ENCODE results near the gene CORO2B. TPM values are rescaled to one million over a fixed set of nuclear protein-coding genes. Genes with fewer than 3 reads are reported as not detected.

Gene CORO2B
- total and polyA plus RNA-seq, 2 of the 13 experiments (the other 11 are each of a cell fraction or from before 2014, with no cell fraction given): 0.35 to 0.63 TPM

- Histone ChIP-seq H3K79me2 (ENCODE audit: insufficient read depth, low read length) (no peaks in the 10 kb centered on the region), H3K4me3 (replicated peaks in 1 of 3; ENCODE audit: insufficient read depth in 1 of 3, low read depth in 2 of 3, low read length in 3 of 3) (no peak overlapping the region), H3K27me3 (ENCODE audit: control insufficient read depth in 1 of 2, insufficient read depth in 2 of 2, low read length in 2 of 2) (no peaks in the 10 kb centered on the region), H3K4me2 (ENCODE audit: low read depth, low read length) (no peak overlapping the region), H3K9ac (ENCODE audit: insufficient read depth, low read depth, low read length) (no peak overlapping the region), H3K9me3 (ENCODE audit: low read length) (no peaks in the 10 kb centered on the region), H3K36me3 (replicated peaks in 1 of 2; ENCODE audit: control insufficient read depth in 1 of 2, insufficient read depth in 2 of 2, low read length in 2 of 2) (no peaks in the 10 kb centered on the region), H2AFZ (ENCODE audit: low read length) (no peak overlapping the region), H4K20me1 (ENCODE audit: insufficient read depth, low read length) (no peaks in the 10 kb centered on the region), H3K27ac (ENCODE audit: extremely low read length, insufficient read depth, low read length) (no peak overlapping the region), H3K4me1 (ENCODE audit: insufficient read depth, low read length) (no peaks in the 10 kb centered on the region)
- WGBS (ENCODE audit: low lambda C conversion rate): 50% methylated on average over 5 of the region's 5 CpGs
- ChIA-PET CTCF (ENCODE audit: low intra/inter-chr PET ratio, low total read pairs) (no interaction called here), POLR2A (no interaction called here)
- TF ChIP-seq U2AF2 (IDR thresholded peaks at IDR 0.05; ENCODE audit: low read depth, low read length) (no peak), ZNF329 (CRISPR knock-in tag; IDR thresholded peaks at IDR 0.05; ENCODE audit: low read depth) (no peak), ZNF451 (CRISPR knock-in tag; IDR thresholded peaks at IDR 0.05) (no peak), KLF9 (CRISPR knock-in tag; IDR thresholded peaks at IDR 0.05; ENCODE audit: low read depth) (no peak), RAD21 (CRISPR knock-in tag; IDR thresholded peaks at IDR 0.05) (no peak), ZBTB7A (CRISPR knock-in tag; IDR thresholded peaks at IDR 0.05) (no peak), YEATS2 (CRISPR knock-in tag; IDR thresholded peaks at IDR 0.05; ENCODE audit: borderline replicate concordance) (no peak), NFRKB (IDR thresholded peaks at IDR 0.05) (no peak)
- TF ChIP-seq, protein P1, sequence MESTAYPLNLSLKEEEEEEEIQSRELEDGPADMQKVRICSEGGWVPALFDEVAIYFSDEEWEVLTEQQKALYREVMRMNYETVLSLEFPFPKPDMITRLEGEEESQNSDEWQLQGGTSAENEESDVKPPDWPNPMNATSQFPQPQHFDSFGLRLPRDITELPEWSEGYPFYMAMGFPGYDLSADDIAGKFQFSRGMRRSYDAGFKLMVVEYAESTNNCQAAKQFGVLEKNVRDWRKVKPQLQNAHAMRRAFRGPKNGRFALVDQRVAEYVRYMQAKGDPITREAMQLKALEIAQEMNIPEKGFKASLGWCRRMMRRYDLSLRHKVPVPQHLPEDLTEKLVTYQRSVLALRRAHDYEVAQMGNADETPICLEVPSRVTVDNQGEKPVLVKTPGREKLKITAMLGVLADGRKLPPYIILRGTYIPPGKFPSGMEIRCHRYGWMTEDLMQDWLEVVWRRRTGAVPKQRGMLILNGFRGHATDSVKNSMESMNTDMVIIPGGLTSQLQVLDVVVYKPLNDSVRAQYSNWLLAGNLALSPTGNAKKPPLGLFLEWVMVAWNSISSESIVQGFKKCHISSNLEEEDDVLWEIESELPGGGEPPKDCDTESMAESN (CRISPR knock-in tag; conservative IDR thresholded peaks at IDR 0.05): no peak
- TF ChIP-seq, protein P2, sequence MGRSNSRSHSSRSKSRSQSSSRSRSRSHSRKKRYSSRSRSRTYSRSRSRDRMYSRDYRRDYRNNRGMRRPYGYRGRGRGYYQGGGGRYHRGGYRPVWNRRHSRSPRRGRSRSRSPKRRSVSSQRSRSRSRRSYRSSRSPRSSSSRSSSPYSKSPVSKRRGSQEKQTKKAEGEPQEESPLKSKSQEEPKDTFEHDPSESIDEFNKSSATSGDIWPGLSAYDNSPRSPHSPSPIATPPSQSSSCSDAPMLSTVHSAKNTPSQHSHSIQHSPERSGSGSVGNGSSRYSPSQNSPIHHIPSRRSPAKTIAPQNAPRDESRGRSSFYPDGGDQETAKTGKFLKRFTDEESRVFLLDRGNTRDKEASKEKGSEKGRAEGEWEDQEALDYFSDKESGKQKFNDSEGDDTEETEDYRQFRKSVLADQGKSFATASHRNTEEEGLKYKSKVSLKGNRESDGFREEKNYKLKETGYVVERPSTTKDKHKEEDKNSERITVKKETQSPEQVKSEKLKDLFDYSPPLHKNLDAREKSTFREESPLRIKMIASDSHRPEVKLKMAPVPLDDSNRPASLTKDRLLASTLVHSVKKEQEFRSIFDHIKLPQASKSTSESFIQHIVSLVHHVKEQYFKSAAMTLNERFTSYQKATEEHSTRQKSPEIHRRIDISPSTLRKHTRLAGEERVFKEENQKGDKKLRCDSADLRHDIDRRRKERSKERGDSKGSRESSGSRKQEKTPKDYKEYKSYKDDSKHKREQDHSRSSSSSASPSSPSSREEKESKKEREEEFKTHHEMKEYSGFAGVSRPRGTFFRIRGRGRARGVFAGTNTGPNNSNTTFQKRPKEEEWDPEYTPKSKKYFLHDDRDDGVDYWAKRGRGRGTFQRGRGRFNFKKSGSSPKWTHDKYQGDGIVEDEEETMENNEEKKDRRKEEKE (IDR thresholded peaks at IDR 0.05): no peak
- TF ChIP-seq, protein P3, sequence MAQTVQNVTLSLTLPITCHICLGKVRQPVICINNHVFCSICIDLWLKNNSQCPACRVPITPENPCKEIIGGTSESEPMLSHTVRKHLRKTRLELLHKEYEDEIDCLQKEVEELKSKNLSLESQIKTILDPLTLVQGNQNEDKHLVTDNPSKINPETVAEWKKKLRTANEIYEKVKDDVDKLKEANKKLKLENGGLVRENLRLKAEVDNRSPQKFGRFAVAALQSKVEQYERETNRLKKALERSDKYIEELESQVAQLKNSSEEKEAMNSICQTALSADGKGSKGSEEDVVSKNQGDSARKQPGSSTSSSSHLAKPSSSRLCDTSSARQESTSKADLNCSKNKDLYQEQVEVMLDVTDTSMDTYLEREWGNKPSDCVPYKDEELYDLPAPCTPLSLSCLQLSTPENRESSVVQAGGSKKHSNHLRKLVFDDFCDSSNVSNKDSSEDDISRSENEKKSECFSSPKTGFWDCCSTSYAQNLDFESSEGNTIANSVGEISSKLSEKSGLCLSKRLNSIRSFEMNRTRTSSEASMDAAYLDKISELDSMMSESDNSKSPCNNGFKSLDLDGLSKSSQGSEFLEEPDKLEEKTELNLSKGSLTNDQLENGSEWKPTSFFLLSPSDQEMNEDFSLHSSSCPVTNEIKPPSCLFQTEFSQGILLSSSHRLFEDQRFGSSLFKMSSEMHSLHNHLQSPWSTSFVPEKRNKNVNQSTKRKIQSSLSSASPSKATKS (CRISPR knock-in tag; IDR thresholded peaks at IDR 0.05): no peak
- in situ Hi-C loops (cut with HindIII; ENCODE audit: extremely low pct_ligation_motif_present, low pct_unique_long_range_greater_than_20kb) (no loop called here), intact Hi-C loops (cut with micrococcal nuclease; ENCODE audit: unreplicated experiment) (no loop called here)
- ATAC-seq: no peak
- DNase-seq (ENCODE audit: low spot score): no peak
- no TSS peak for BruUV-seq (replicated peaks)
- no peak for FAIRE-seq
Measured at GRCh38 chr15:68603216-68603595, 24.4 kb downstream of the CORO2B start.

Measured in HepG2 (cell line).